Neural progenitor cell (in vitro differentiated cells): ENCODE data around the gene RAB6B. TPM values are rescaled to one million over a fixed set of nuclear protein-coding genes. Genes with fewer than 3 reads are reported as not detected.

Experiments used
- DNase-seq: peaks from one replicate; pipeline ENCODE4 v3.0.0-alpha.2; 2016; ENCODE audit warnings: low spot score
- H2AFZ ChIP-seq: fragments of 200-600 bp; sonication (generic); replicated peaks from 2 replicates; pipeline ENCODE4 v1.6.1; 2016; ENCODE audit warnings: antibody characterized with exemption
- H3F3A ChIP-seq: fragments of 200-600 bp; sonication (generic); 2 replicates; pipeline ENCODE4 v1.6.1; 2016; ENCODE audit warnings: antibody characterized with exemption, low read depth
- H3K27ac ChIP-seq: fragments of 200-600 bp; sonication (generic); 2 replicates; pipeline ENCODE4 v1.5.1; 2016; ENCODE audit warnings: mild to moderate bottlenecking
- H3K27me3 ChIP-seq: fragments of 200-600 bp; sonication (generic); 2 replicates; pipeline ENCODE4 v1.6.1; 2016; ENCODE audit warnings: mild to moderate bottlenecking, moderate library complexity
- H3K36me3 ChIP-seq: fragments of 200-600 bp; sonication (generic); 2 replicates; pipeline ENCODE4 v1.5.1; 2016
- H3K4me1 ChIP-seq: fragments of 200-600 bp; sonication (generic); 2 replicates; pipeline ENCODE4 v1.6.1; 2016; ENCODE audit warnings: mixed run types
- H3K4me2 ChIP-seq: fragments of 200-600 bp; sonication (generic); 2 replicates; pipeline ENCODE4 v1.6.1; 2016
- H3K4me3 ChIP-seq: fragments of 200-600 bp; sonication (generic); 2 replicates; pipeline ENCODE4 v1.5.1; 2016
- H3K79me2 ChIP-seq: fragments of 200-600 bp; sonication (generic); 2 replicates; pipeline ENCODE4 v1.6.1; 2016; ENCODE audit warnings: low read depth
- H3K9ac ChIP-seq: fragments of 200-600 bp; sonication (generic); 2 replicates; pipeline ENCODE4 v1.6.1; 2016
- H3K9me3 ChIP-seq: fragments of 200-600 bp; sonication (generic); 2 replicates; pipeline ENCODE4 v1.5.1; 2016; ENCODE audit warnings: low read depth
- H4K20me1 ChIP-seq: fragments of 200-600 bp; sonication (generic); 2 replicates; pipeline ENCODE4 v1.6.1; 2016; ENCODE audit warnings: low read depth
- H3K27ac Mint-ChIP-seq: 3 replicates; pipeline ENCODE4 v1.8.0; 2021; ENCODE audit warnings: mixed read lengths
- H3K27me3 Mint-ChIP-seq: 2 replicates; pipeline ENCODE4 v1.8.0; 2022; ENCODE audit warnings: low read depth, mild to moderate bottlenecking, inconsistent platforms, moderate library complexity, mixed read lengths; ENCODE audit not compliant: insufficient read depth
- H3K36me3 Mint-ChIP-seq: 3 replicates; pipeline ENCODE4 v1.8.0; 2021; ENCODE audit warnings: mixed read lengths
- H3K4me1 Mint-ChIP-seq: 3 replicates; pipeline ENCODE4 v1.8.0; 2021; ENCODE audit warnings: mixed read lengths
- H3K4me3 Mint-ChIP-seq: 3 replicates; pipeline ENCODE4 v1.8.0; 2021; ENCODE audit warnings: mild to moderate bottlenecking, moderate library complexity, mixed read lengths
- H3K9me3 Mint-ChIP-seq: 3 replicates; pipeline ENCODE4 v1.8.0; 2020; ENCODE audit warnings: mixed read lengths
- EZH2 ChIP-seq: fragments of 200-600 bp; sonication (generic); IDR thresholded peaks from 2 replicates; pipeline ENCODE4 v1.6.1; 2017; ENCODE audit warnings: antibody characterized with exemption, mild to moderate bottlenecking, moderate library complexity
- EZH2phosphoT487 ChIP-seq: fragments of 200-600 bp; sonication (generic); IDR thresholded peaks from 2 replicates; pipeline ENCODE4 v1.6.1; 2017; ENCODE audit warnings: antibody characterized with exemption
- total RNA-seq: library from RNA; depleted of rRNA; stranded (reverse); fragments of >200 nt; gene quantifications from 2 replicates; pipeline ENCODE4 v1.2.3, GENCODE V29; 2015; ENCODE audit warnings: low replicate concordance
- TF ChIP-seq, protein P1 (sequence below): fragments of 200-600 bp; sonication (generic); IDR thresholded peaks from 2 replicates; pipeline ENCODE4 v1.5.1; 2017; ENCODE audit warnings: antibody characterized with exemption, mild to moderate bottlenecking

RAB6B gene
- total RNA-seq, 1 donor from 2014 or later, result 7.7 TPM

DNA sequence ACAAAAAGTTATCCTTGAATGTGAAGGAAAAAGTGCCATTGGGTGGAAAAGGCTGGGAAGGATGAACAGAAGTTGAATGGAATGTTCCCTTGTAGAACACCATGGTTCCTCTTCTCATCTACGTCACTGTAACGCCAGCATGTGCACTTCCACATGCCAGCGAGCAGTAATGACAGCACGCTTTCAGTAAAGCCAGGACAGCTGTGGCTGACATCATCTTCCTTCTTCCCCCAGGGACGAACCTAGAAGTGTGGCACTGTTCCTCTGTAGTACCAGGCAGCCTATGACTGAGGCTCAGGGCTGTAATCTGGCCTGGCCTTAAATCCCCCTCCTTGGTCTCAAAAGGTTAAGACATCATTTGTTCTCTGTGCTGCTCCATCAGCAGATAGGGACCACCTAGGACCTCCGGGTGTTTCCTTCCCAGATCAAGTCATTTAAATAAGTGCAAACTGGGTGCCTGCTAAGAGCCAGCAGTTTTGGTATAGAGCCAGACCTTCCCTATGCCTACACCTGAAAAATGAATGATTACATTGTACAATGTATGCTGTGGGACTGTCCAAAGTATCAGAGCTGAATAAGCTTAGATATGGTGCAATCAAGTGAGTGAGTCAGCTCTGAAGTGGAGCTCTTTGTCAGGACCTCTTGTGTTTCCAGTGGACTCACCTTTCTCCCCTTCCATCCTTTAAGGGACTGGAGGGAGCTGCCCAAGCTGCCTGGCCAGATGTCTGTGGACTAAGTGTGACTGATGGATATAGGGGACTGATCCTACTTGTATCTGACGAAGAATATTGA is 95.7 kb downstream of the RAB6B start:
- no peak overlapping the region for H3K4me3 ChIP-seq
- H3K27me3 Mint-ChIP-seq, result no peaks in the 10 kb centered on the region
- no peak overlapping the region for H3K4me2 ChIP-seq
- H3K9me3 ChIP-seq, result no peaks in the 10 kb centered on the region
- no peaks in the 10 kb centered on the region for H3K79me2 ChIP-seq
- no peaks in the 10 kb centered on the region for H3F3A ChIP-seq
- no peak overlapping the region for H3K4me3 Mint-ChIP-seq
- H3K27me3 ChIP-seq, result peaks cover 18% of the 10 kb centered on the region
- no peak overlapping the region for H2AFZ ChIP-seq
- H3K4me1 ChIP-seq, result no peaks in the 10 kb centered on the region
- H3K36me3 ChIP-seq, result no peaks in the 10 kb centered on the region
- no peaks in the 10 kb centered on the region for H3K4me1 Mint-ChIP-seq
- TF ChIP-seq, protein P1, sequence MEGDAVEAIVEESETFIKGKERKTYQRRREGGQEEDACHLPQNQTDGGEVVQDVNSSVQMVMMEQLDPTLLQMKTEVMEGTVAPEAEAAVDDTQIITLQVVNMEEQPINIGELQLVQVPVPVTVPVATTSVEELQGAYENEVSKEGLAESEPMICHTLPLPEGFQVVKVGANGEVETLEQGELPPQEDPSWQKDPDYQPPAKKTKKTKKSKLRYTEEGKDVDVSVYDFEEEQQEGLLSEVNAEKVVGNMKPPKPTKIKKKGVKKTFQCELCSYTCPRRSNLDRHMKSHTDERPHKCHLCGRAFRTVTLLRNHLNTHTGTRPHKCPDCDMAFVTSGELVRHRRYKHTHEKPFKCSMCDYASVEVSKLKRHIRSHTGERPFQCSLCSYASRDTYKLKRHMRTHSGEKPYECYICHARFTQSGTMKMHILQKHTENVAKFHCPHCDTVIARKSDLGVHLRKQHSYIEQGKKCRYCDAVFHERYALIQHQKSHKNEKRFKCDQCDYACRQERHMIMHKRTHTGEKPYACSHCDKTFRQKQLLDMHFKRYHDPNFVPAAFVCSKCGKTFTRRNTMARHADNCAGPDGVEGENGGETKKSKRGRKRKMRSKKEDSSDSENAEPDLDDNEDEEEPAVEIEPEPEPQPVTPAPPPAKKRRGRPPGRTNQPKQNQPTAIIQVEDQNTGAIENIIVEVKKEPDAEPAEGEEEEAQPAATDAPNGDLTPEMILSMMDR, result no peak
- TF ChIP-seq EZH2phosphoT487, result no peak
- TF ChIP-seq EZH2, result no peak
- H3K9me3 Mint-ChIP-seq, result peaks cover 11% of the 10 kb centered on the region
- no peak overlapping the region for H3K9ac ChIP-seq
- H3K27ac Mint-ChIP-seq, result no peak overlapping the region
- peaks cover 2% of the 10 kb centered on the region for H3K36me3 Mint-ChIP-seq
- DNase-seq, result no peak
- H4K20me1 ChIP-seq, result no peaks in the 10 kb centered on the region
- H3K27ac ChIP-seq, result no peak overlapping the region

DNA sequence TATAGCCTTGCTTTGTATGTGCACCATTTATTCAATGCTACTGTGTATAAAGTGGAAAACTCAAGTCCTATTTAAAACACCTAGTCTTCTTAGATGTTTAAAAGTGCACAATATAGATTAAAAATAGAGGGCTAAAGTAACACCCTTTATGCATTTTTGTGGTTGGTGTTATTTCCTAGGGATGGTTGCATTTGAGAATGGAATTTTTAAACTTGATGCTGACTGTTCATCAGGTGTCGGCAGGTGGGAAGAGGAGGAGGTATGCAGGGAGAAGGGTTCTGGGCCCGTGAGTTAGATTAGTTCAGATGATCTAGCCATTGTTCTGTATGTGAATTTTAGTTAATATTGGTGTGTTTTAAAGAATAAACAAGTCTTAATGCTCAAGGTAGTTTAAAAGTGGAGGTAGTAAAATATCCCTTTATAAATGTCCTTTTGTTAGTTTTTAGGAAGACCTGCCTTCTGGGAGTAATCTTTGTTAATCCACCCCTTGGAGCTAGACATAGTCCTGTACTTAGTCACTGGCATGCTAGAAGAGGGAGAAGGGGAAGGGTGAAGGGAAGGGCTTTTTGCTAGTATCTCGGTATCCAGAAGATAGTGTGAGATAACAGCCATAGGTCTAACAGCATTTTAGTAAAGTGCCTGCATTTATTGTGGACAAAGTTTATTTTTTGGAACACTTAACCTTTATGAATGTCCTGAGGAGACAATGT is 98.1 kb downstream of the RAB6B start:
- Histone ChIP-seq H3K27ac (no peak overlapping the region), H3K9me3 (peaks cover 7% of the 10 kb centered on the region), H3F3A (no peaks in the 10 kb centered on the region), H3K4me1 (no peaks in the 10 kb centered on the region), H2AFZ (no peak overlapping the region), H3K4me3 (no peak overlapping the region), H3K79me2 (no peaks in the 10 kb centered on the region), H3K36me3 (peaks cover 6% of the 10 kb centered on the region), H3K9ac (no peak overlapping the region), H3K4me2 (no peak overlapping the region), H4K20me1 (no peaks in the 10 kb centered on the region), H3K27me3 (peaks cover 18% of the 10 kb centered on the region)
- Mint-ChIP-seq H3K4me3 (no peak overlapping the region), H3K27ac (no peak overlapping the region), H3K9me3 (peaks cover 18% of the 10 kb centered on the region), H3K27me3 (no peaks in the 10 kb centered on the region), H3K36me3 (peaks cover 2% of the 10 kb centered on the region), H3K4me1 (no peaks in the 10 kb centered on the region)
- no peak for DNase-seq
- TF ChIP-seq EZH2, result no peak
- TF ChIP-seq, protein P1, result no peak
- no peak for TF ChIP-seq EZH2phosphoT487

DNA sequence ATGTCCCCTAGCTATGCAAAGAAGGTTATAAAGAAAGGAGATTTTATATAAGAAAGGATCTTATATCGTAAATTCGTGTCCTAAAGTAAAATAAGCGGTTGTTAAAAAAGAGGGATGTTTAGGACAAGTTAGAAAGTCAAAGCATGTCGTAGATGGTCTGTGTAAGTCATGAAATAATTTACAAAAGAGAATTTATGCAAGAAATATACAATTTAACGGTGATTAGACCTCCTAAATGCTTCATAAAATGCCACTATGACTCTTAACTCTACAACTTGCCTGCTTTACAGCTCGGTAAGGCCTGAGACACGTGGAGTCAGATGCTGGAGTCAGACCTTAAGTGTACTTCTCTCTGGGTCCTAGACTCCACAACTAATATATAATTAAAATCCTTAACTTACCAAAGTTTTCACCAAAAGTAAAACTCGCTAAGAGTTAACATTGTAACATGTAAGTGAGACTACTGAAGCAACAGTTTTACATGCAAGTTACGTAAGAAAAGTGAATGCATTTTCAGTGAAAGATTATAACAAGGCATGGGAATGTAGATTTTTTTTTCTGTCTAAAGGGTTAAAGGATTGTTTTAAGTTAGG is 103.4 kb downstream of the RAB6B start:
- Mint-ChIP-seq H3K4me3 (no peak overlapping the region), H3K4me1 (no peaks in the 10 kb centered on the region), H3K27ac (no peak overlapping the region), H3K27me3 (no peaks in the 10 kb centered on the region), H3K9me3 (peaks cover 31% of the 10 kb centered on the region), H3K36me3 (peaks cover 2% of the 10 kb centered on the region)
- Histone ChIP-seq H3K27me3 (no peaks in the 10 kb centered on the region), H3K9me3 (peaks cover 27% of the 10 kb centered on the region), H4K20me1 (no peaks in the 10 kb centered on the region), H2AFZ (no peak overlapping the region), H3F3A (no peaks in the 10 kb centered on the region), H3K9ac (no peak overlapping the region), H3K27ac (no peak overlapping the region), H3K4me2 (no peak overlapping the region), H3K4me3 (no peak overlapping the region), H3K36me3 (peaks cover 10% of the 10 kb centered on the region), H3K79me2 (no peaks in the 10 kb centered on the region), H3K4me1 (no peaks in the 10 kb centered on the region)
- TF ChIP-seq EZH2 (no peak), EZH2phosphoT487 (no peak)
- TF ChIP-seq, protein P1, result no peak
- DNase-seq, result peak; percentile 53
